GM21528 (cell line): ENCODE data around the gene ZNF341.

ENCODE experiments used
- ATAC-seq: cut with Tn5 transposase; IDR thresholded peaks from one replicate; pipeline ENCODE4 v1.9.1; 2021; ENCODE audit warnings: mild to moderate bottlenecking, moderate library complexity; ENCODE audit not compliant: unreplicated experiment, low FRiP score

The ZNF341 gene

DNA sequence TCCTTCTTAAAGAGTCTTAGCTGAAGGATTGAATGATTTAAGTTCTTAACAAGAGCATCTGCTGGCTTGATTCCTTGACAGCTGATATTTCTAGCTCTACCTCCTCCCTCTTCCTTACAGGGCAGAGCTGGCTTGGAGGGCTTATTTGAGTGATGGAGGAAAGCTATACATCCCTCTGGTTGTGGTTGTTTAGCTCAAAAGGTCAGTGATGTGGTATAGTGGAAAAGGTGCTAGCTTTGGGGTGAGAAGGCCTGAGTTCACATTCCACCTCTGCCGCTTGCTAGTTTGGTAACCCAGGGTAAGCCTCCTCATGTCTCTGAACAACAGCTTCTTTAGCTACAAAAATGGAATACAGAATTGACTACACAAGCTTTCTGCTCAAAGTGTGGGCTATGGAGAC, 87.7 kb downstream of the ZNF341 start:
- ATAC-seq: no peak

DNA sequence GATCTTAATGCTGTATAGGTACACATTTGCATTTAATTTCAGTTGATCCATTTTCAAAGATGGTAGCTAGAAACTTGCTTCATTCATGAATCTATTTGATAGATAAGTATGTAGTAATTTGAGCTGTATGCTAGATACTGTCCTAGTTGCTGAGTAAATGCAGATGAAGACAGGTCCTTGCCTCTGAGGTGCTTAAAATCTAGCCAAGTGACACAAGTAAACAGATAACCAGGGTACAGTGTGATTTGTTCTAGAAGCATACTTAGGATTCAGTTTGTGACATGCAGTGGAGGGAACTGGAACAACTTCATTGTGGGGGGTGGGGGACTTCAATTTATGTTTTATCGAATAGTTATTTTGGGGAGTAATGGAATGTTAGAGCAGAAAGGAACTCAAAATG, 88.6 kb downstream of the ZNF341 start:
- ATAC-seq: no peak

DNA sequence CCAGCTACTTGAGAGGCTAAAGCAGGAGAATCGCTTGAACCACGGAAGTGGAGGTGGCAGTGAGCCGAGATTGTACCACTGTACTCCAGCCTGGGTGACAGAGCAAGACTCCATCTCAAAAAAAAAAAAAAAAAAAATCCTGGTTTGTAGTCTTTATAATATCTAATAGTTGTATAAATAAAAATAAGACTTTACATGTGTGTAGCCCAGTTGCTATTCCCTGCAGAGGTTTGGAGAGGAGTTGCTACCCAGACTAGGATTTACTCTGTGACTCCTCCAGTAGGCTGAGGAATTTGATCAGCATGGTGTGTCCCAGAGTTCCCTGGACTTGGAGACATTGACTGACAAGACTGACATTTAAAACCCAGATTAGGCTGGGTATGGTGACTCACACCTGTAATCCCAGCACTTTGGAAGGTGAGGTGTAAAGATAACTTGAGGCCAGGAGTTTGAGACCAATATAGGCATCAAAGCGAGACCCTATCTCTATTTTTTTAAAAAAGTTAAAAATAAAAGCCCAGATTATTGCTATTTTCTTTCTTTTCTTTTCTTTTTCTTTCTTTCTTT, 89.6 kb downstream of the ZNF341 start:
- no peak for ATAC-seq

DNA sequence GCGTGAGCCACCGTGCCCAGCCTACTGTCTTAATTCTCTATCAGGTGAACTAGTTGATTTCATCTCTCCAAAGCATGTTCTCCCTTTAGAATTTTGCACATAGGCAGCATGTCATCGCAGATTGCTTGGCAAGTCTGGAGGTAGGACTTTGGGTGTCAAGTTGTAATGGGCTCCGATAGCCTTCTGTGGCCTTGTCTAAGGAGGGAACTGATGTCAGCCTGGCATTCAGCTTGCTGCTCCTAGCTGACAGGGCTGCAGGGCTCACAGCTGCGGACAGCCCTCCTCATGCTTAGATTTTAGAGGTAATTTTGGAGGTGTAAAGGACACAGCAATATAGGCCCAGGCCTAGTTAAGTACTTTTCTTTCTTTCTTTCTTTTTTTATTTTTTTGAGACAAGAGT, 90.6 kb downstream of the ZNF341 start:
- no peak for ATAC-seq

DNA sequence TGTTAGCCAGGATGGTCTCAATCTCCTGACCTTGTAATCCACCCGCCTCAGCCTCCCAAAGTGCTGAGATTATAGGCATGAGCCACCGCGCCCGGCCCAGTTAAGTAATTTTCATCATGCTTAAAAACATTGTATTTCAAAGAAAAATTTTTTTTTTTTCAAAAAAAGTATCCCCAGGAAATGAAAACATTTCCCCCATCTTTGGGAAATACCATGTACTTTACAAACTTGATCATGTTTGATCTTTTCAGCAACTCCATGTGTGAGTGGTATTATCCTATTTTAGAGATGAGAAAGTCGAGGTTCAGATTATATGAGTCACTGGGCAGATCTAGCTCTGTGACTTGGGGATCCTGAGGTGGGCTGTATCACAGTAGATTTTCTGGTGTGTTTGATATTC, 91.2 kb downstream of the ZNF341 start:
- ATAC-seq: no peak

DNA sequence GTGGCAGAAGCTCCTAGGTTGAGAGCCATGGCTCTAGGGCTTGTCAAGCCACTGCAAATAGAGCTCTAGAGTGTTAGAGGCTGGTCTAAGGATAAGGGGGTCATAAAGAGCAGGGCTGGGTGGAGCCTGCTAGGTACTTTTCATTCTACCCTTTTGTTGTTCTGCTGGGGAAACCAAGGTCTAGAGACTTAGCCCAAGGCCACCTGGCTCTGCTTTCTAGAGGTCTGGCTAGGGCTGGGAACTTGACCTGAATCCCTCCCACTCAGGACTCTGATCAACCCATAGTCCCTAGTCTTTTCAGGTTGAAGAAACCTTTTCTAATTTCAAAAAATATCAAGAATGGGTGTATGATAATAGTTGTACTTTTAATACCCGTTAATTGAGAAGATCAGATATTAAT, 93.1 kb downstream of the ZNF341 start:
- ATAC-seq: no peak

DNA sequence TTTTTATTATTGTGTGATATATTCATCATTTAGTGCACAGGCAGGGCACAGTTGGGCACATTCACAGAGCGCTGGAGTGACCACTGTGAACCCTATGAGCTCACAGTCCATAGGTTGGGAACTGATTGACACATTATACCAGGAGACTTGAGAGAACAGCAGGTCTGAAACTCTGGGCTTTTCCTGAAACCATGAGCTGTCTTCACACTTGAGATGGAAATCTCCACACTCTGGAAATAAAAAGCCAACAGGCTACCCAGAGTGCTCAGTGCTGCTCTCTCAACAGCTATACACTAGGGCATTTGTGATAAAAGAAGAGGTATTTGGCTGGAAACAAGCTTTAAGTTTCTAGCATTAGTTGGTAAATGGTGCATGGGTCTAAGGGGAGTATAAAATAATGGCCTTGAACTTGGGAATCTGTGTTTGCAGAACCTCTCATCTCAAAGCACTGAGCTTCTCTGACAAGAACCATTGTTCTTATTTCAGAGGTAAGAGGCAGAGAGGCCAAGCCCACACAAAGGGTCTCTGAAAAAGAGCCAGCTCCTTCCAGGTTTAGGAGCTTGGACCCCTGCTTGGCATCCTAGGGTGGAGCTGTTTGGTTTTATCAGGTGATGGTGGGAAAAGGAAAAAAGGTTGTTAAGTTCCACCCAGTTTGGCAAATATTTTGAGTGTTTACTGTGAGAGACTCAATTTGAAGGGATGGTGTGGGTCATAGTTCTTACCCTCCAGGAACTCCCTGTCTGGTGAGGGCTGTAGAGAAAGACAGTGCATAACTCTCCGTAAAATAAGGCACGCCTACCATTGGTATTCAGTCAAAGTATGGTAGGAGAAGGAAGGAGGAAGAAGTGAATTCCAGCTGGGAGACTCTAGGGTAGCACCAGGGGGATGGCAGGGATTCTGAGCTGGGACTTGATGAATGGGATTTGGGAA, 93.8 kb downstream of the ZNF341 start:
- ATAC-seq: no peak

DNA sequence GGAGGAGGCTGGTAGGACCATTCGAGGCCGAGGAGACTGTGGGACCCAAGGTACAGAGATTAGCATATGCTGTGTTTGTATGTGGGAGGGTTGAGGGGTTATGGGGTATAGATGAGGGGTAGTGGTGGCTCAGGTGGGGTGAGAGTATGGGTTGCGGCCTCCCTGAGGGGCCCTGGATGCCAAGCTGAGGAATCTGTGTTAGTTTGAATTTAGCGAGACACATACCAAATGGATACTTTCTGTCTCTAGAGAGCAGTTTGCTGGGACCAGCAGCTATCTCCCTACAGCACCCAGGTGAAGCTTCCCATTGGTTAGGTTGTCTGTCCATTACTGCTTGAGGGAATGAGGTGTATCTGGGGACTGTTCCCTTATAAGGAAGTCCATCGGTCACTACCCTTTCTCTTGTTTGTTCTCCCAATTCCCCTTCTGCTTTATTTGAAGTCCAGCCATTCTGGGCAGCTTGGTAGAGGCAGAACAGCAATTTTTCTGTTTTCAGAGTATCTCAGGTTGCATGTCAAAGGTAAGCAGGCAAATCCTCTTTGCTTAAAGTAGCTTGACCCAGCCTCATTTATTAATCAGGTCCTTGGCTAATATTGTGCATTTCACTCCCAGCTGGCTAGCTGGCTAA, 94.6 kb downstream of the ZNF341 start:
- no peak for ATAC-seq

DNA sequence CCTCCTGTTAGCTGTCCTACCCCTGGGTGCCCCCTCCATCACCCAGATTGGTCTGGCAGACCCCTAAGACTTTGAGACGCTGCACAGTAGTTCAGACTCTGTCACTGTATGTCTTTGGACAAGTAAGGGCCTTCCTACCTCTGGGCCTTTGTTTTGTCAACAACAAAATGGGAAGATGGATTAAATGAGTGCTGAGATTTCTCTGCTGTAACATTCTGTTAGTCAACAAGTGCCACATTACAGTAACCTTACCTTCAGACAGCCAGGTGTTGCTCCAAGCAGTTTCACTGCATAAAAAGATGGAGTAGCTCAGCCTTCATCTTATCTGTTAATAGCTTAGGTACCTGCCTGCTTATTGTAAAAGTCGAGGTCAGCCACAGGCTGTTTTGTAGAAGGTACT, 95.3 kb downstream of the ZNF341 start:
- no peak for ATAC-seq

DNA sequence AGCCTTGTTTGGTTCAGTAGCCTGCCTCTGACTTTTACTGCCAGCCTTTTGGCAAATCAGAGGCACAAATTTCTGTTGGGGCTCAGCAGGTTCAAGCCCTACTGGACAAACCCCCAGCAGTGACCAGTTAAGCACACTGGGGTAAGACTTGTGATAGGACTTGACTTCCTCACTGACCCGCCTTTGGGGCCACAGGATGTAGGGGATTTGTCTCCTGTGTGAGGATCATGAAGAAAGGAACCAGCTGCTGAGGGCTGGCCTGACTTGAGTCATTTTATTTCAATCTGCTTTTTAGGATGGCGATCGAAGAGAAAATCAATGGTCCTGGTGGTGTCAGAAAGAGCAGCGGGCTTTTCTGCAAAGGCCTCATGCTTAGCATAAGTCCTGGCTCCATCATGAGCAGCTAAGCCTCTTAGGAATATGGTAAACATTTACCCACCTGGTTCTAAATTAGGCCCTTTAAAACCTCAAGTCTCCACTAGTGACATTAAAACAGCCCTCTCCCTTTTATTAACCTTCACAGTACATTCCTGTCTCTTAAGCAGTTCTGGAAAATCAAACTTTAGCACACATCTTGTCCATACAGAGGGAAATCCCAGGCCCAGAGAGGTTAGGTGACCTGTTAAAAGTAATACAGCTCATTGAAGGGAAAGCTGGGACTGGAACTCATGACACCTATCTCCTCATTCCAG, 96.0 kb downstream of the ZNF341 start:
- ATAC-seq: no peak

DNA sequence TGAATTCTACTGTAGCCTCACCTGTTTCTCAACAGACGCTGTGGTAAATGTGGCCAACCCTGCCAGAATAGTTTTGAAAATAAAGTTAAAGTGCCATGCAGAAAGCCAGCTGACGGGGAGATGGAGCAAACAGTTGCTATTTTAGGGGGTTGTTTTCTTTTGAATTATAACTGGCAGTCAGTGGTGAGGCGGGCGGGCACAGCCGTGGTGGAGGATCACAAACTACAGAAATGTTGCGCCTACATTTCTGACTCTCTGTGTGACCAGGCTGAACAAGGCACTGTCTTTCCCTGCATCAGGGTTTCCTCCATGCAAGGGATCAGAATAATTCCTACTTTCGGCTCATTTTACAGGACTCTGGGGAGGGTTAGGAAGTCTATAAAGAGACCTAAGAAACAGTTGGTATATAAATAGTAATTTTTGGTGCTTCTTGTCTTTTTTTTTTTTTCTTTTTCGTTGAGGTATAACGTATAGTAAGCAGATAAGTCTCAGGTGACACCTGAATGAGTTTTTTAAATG, 96.6 kb downstream of the ZNF341 start:
- no peak for ATAC-seq

DNA sequence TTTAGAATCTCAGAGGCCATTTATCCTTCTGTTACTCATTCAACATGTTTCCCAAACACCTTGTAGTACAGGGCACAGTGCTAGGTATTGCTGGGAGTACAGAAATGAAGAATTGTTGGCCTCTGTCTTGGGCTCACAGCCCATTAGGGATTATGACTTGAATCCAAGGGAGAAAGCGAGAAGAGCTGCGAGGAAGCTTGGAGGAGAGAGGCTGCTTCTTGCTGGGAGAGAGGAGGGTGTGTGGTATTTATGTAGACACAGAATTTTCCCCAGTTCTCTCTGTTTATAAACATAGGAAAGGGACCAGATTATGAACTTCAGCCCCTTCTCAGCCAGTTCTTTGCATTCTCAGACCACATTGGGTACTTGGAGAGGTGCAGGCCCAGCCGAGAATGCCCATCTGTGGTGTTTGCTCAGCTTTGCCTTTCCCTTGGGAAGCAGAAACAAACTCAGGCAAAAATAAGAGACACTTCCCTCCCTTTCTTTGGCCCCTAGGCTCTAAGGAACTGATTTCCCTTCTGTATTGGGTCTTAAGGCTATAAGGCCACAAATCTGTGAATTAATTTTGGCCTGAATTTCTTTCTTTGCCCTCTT, 97.3 kb downstream of the ZNF341 start:
- no peak for ATAC-seq

DNA sequence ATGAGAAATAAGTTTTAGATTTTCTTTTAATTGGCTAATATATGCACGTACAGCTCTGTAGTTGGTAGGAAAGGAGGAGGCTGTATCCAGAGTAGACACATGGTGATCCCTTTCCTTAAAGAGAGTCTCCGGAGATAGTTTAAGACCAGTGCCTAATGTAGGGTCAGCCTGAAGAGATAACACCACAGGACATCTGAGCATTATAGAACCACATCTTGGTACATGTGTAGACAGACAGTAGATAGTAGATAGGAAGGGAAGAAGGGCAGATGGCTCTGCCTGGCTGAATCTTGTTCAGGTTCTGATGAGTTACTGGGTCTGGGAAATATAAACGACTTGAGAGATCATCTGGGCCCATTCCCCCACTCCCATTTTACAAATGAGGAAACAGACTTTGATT, 97.8 kb downstream of the ZNF341 start:
- no peak for ATAC-seq

DNA sequence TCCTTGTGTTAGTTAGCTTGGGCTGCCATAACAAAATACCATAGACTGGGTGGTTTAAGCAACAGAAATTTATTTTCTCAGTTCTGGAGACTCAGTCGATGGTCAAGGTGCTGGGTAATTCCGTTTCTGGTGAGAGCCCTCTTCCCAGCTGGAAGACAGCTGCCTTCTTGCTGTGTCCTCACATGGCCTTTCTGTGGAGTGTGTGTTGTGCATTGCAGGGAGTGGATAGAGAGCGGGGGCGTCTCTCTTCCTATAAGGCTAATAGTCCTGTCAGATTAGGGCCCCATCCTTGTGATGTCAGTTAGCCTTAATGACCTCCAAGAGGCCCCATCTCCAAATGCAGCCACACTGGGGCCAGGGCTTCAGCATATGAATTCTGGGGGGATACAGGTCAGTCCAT, 98.6 kb downstream of the ZNF341 start:
- no peak for ATAC-seq

DNA sequence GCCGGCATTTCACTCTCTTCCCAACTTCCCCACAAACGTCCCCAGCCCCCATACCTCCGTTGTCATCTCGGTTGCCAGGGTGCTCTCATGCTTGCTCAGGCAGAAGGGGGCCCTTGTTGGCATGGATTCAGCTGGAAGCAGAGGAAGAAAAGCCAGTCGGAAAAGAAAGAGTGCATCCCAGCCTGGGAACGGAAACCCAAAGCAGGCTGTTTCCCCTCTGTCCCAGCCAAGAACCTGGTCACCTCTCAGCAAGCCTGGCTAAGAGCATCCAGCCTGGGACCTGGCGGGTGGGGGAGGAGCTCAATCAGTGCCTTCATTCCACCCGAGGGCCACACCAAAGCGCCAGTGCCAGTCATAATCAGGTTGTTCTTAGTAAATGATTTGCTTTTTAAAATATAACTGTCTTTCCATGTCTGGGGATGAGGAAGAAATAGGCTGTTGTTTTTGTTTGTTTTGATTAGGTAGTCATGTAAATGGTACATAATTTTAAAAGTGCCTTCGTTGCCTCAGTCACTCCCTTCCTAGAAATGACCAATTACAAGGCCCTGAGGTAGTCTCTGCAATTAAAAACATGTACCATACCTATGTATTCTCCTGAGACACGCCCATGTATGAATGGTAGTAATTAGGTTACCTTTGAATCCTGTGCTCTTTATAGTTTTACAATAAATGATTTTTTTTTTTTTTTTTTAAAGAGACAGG, 100.5 kb downstream of the ZNF341 start:
- ATAC-seq: no peak

DNA sequence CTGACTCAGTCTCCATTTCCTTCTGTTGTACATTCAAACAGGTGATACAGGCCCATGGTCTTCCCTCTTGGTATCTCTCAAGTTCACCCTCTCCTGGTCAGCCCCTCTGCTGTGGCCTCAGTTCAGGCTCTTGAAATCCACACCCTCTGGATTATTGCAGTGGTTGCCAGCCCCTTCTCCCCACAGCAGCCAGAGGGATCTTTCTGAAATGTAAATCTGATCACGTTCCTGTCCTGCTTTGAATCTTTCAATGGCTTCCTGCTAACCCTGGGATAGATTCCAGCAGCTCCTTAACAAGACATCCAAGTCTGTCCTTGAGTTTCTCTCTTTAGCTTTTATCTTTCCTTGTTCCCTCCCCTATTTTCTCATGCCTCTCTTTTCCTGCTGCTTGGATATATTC, 101.5 kb downstream of the ZNF341 start:
- ATAC-seq: no peak

DNA sequence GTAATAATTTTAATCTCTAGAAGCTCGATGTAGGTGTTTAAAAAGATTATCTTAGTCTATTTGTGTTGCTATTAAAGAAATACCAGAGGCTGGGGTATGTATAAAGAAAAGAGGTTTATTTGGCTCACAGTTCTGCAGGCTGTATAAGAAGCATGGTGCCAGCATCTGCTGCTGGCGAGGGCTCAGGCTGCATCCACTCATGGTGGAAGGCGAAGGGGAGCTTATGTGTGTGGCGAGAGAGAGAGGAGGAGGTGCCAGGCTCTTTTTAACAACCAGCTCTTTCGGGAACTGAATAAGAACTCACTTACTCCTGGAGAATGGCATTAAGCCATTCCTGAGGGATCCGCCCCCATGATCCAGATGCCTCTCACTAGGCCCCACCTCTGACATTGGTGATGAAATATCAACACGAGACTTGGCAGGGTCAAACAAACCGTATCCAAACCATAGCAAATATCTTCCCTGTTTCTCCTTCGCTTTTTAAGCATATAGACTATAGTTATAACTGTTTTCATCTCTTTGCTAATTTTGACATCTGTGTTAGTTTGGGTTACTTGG, 103.9 kb downstream of the ZNF341 start:
- no peak for ATAC-seq

DNA sequence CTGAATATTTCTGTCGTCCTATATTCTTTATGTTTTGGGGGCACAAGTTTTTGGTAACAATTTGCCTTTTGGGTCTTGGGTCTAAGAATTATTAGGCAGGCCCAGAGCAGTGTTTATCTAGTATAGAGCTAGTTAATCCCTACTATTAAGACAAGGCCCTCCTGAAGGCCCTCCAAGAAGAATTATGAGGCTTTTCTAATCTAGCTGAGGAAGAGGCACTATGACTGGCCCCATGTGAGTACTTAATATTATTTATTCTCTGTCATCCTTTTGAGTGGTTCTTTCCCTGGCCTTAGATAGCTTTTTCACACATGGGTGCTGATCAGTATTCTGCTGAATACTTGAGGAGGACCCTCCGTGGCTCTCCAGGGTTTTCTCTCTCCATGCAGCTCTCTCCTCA, 104.5 kb downstream of the ZNF341 start:
- no peak for ATAC-seq

DNA sequence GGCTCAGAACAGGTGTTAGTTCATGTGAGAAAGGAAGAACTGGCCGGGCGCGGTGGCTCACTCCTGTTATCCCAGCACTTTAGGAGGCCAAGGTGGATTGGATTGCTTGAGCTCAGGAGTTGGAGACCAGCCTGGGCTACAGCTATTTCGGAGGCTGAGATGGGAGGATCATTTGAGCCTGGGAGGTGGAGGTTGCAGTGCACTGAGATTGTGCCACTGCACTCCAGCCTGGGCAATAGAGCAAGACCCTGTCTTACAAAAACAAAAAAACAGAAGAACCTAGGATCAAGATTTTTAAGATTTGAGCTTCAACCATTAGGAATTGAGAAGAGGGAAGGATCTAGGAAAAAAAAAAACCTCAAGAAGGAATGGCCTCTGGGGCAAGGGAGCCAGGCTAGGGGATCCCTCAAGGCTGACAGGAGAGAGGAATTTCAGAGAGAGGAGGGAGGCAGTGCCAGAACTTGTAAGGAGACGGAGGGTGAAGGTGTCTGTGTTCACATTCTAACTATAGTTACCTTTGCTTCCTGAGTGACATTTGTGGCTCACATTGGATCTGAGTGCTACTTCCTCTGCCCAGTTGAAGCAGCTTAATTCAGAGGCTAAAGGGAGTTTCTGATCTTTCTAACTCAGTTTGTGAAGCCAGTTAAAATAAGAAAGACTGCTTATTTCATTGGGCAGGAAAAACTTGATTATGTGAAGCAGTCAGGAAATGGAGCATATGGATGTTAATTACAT, 105.5 kb downstream of the ZNF341 start:
- no peak for ATAC-seq
